GM21528 (cell line): ENCODE data around the gene SLC9B1.
"Not testable (repeated sequence)": the region's sequence is repeated elsewhere in the genome, so short reads cannot be mapped to it uniquely, and the experiment has no call there.

Experiments used
- ATAC-seq: cut with Tn5 transposase; IDR thresholded peaks from one replicate; pipeline ENCODE4 v1.9.1; 2021; ENCODE audit warnings: mild to moderate bottlenecking, moderate library complexity; ENCODE audit not compliant: unreplicated experiment, low FRiP score

SLC9B1 gene

GRCh38 chr4:103011378-103012025 lies 8.0 kb downstream of the SLC9B1 start:
- no peak for ATAC-seq

GRCh38 chr4:103010804-103011203 lies 8.7 kb downstream of the SLC9B1 start:
- ATAC-seq, result no peak

GRCh38 chr4:103008875-103009729 lies 10.4 kb downstream of the SLC9B1 start:
- peak; percentile 86 for ATAC-seq

GRCh38 chr4:103002551-103002950 lies 17.0 kb downstream of the SLC9B1 start:
- no peak for ATAC-seq

- no peak for ATAC-seq
Observed at GRCh38 chr4:102994803-102995202, 24.7 kb downstream of the SLC9B1 start.

- not testable (repeated sequence) for ATAC-seq
Observed at GRCh38 chr4:102993985-102994384, 25.5 kb downstream of the SLC9B1 start.

GRCh38 chr4:102988429-102989020 lies 31.0 kb downstream of the SLC9B1 start:
- no peak for ATAC-seq

GRCh38 chr4:102981005-102981404 lies 38.5 kb downstream of the SLC9B1 start:
- no peak for ATAC-seq

GRCh38 chr4:102961813-102962212 lies 57.7 kb downstream of the SLC9B1 start:
- ATAC-seq, result not testable (repeated sequence)

GRCh38 chr4:102959496-102959895 lies 60.0 kb downstream of the SLC9B1 start:
- ATAC-seq, result no peak

- no peak for ATAC-seq
Observed at GRCh38 chr4:102945066-102945465, 74.4 kb downstream of the SLC9B1 start.

- ATAC-seq, result not testable (repeated sequence)
Observed at GRCh38 chr4:102938063-102938462, 81.4 kb downstream of the SLC9B1 start.

GRCh38 chr4:102935716-102936115 lies 83.8 kb downstream of the SLC9B1 start:
- no peak for ATAC-seq

GRCh38 chr4:102919697-102920096 lies 99.8 kb downstream of the SLC9B1 start:
- not testable (repeated sequence) for ATAC-seq

- no peak for ATAC-seq
Observed at GRCh38 chr4:102918859-102919258, 100.6 kb downstream of the SLC9B1 start.

- no peak for ATAC-seq
Observed at GRCh38 chr4:102901804-102902203, 117.7 kb downstream of the SLC9B1 start.

- ATAC-seq, result not testable (repeated sequence)
Observed at GRCh38 chr4:102897610-102898009, 121.9 kb downstream of the SLC9B1 start.

GRCh38 chr4:102896547-102896946 lies 123.0 kb downstream of the SLC9B1 start:
- not testable (repeated sequence) for ATAC-seq

- ATAC-seq, result not testable (repeated sequence)
Observed at GRCh38 chr4:102889866-102890265, 129.6 kb downstream of the SLC9B1 start.

GRCh38 chr4:102888570-102888969 lies 130.9 kb downstream of the SLC9B1 start:
- ATAC-seq, result not testable (repeated sequence)

GRCh38 chr4:102883278-102883677 lies 136.2 kb downstream of the SLC9B1 start:
- ATAC-seq, result no peak
